ENCODE measurements around the gene RPL9.
"Not testable (repeated sequence)": the region's sequence is repeated elsewhere in the genome, so short reads cannot be mapped to it uniquely, and the experiment has no call there.

The RPL9 gene

DNA sequence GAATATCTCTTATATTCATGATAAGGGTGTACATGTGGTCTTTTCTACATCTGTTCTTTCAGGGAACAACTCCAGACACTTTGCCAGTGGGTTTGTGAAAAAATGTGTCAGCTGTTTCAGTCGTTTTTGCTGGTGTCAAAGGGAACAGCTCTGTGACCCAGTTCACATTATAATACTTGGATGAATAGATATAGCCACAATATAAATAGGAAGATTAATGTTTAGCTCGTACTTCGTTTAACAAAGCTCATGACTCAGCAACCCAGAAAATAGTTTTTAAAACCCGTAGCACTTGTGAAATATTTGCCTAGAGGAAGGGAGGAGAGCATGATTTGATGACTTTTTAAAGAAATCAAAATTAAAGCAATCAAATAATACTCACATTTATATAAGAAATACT lies 8.0 kb upstream of the RPL9 start:
- no peak for DNase-seq (ENCODE audit: low read depth in 2 of 2)

- DNase-seq (ENCODE audit: low read depth in 2 of 2) = no peak
Observed at GRCh38 chr4:39464886-39465501, 6.3 kb upstream of the RPL9 start.

DNA sequence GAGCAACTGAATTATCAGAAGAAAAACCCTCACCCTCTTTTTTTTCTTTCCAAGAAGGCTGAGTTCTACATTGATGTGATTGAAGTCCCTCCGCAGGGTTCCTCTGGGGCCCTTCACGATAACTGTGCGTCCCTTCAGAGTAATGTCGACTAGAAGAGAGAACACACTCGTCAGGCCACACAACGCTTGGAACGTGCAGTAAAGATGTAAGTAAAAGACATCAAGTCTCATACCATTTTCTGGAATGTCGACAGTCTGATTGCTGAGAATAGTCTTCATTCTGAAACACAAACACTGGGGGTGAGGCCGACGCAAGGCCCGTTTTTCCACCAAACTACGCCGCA lies 589 bp downstream of the RPL9 start:
- DNase-seq (ENCODE audit: low read depth in 2 of 2) = not testable (repeated sequence)

DNA sequence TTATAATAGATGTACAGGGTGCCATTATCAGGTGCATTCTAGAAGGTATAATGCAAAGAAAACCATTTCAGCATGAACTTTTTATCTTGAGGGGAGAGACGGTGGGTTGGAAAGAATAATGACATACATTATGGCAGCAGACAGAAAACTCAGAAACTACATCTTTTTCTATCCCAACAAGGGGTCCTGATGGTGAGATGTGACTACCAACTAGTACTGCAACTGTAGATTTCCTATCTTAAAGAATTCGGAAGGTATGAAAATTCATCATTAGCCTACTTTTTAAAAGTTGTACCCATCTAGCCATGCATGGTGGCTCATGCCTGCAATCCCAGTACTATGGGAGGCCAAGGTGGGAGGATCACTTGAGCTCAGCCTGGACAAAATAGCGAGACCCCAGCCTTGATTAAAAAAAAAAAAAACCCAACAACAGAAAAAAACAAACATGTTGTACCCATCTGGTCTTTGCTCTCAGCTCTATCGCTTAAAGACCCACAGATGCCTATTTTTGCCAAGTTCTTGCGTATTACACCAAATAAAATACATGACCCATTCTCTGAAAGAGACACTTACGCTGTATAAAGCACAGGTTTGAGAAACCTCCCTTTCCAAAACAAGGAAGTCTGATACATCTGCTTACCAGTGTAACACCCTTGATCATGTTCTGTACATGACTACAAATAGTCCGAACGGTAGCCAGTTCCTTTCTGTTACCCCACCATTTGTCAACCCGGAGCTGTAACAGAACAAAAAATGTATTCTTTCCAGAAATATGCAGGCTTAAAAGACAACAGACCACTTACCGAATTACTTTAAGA lies 1.6 kb downstream of the RPL9 start:
- no peak for DNase-seq (ENCODE audit: low read depth in 2 of 2)

DNA sequence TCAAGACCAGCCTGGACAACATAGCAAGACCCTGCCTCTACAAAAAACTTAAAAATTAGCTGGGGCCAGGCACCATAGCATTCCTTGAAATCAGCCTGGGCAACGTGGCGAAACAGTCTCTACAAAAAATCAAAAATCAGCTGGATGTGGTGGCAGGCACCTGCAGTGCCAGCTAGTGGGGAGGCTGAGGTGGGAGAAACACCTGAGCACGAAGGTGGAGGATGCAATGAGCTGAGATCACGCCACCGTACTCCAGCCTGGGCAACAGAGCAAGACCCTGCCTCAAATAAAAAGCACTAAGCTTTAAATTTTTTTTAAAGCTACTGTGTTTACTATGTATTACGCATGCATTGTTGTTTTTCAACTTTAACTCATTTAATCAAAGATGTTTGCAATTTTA lies 3.2 kb downstream of the RPL9 start:
- DNase-seq (ENCODE audit: low read depth in 2 of 2) = no peak

DNA sequence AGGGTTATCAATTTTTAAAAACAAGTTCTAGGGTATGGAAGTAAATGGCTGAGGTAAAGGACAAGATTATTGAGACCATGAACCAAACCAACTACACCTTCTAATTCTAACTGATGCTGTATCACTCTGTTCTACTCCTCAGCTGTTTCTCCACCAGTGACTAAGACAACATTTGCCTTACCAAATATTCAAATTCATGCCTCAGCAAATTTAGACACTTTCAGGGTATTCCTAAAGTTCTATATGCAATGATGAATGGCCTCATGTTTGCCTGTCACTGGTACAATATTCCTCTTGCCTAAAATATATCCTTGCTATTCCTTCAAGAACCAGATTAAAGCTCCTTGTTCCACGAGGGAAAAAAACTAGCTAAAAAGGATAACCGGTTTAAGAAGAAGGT lies 5.0 kb downstream of the RPL9 start:
- DNase-seq (ENCODE audit: low read depth in 2 of 2) = no peak

DNA sequence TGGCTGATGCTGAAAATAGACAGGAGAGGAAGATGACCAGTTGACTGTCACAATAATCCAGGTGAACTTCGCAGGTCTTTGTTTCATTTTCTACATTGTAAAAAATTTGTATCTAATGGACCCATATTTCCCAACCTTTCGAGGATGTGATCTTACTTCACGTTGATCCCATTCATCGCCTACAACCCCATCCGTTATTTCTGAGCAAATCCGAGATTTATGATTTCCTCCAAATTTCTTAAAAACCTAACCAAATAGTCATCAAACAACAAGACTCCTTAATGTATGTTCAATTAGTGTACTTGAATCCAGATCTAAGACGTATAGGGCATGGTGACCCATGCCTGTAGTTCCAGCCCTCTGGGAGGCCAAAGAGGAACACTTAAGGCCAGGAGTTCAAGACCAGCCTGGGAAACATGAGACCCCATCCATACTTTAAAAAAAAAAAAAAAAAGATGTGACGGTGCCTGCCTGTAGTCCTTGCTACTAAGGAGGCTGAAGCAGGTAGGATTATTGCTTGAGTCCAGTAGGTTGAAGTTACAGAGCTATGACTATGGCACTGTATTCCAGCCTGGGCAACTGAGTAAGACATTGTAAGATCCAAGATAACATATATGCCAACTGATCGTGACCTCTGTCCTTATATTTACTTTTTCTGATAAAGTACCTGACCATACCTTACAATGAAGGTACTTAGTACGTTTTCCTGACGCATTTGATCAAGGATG lies 5.7 kb downstream of the RPL9 start:
- no peak for DNase-seq (ENCODE audit: low read depth in 2 of 2)

- no peak for DNase-seq (ENCODE audit: low read depth in 2 of 2)
Observed at GRCh38 chr4:39452153-39452859, 6.4 kb downstream of the RPL9 start.

DNA sequence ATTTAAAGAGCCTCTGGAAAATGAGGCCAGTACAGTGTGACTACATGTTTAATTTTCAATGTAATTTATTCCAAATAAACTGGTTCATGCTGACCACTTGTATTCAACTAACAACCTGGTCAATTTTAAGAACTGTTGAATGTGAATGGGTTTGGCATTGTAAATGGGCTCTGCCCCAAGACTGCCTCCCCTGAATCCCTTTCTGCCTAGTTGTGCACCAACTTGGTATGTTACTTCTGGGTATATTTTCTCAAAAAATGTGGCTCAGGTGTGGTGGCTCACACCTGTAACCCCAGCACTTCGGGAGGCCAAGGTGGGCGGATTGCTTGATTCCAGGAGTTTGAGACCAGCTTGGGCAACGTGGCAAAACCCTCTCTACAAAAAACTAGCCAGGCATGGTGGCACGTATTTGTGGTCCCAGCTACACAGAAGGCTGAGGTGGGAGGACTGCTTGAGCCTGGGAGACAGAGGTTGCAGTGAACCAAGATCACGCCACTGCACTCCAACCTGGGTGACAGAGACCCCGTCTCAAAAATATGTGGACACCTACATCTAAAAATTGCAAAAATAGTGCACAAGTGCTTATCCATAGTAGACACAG lies 7.2 kb downstream of the RPL9 start:
- DNase-seq (ENCODE audit: low read depth in 2 of 2) = no peak

- DNase-seq (ENCODE audit: low read depth in 2 of 2) = no peak
Observed at GRCh38 chr4:39450618-39451017, 8.1 kb downstream of the RPL9 start.

DNA sequence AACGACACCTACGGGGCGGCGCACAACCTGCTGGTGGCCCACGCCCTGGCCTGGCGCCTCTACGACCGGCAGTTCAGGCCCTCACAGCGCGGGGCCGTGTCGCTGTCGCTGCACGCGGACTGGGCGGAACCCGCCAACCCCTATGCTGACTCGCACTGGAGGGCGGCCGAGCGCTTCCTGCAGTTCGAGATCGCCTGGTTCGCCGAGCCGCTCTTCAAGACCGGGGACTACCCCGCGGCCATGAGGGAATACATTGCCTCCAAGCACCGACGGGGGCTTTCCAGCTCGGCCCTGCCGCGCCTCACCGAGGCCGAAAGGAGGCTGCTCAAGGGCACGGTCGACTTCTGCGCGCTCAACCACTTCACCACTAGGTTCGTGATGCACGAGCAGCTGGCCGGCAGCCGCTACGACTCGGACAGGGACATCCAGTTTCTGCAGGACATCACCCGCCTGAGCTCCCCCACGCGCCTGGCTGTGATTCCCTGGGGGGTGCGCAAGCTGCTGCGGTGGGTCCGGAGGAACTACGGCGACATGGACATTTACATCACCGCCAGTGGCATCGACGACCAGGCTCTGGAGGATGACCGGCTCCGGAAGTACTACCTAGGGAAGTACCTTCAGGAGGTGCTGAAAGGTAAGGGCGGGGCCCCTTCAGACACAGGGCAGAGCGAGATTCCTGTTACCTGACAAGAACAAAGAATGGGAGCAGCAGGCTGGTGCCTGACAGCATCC lies 11.7 kb downstream of the RPL9 start:
- DNase-seq (ENCODE audit: low read depth in 2 of 2) = peak; percentile 16 to 25

DNA sequence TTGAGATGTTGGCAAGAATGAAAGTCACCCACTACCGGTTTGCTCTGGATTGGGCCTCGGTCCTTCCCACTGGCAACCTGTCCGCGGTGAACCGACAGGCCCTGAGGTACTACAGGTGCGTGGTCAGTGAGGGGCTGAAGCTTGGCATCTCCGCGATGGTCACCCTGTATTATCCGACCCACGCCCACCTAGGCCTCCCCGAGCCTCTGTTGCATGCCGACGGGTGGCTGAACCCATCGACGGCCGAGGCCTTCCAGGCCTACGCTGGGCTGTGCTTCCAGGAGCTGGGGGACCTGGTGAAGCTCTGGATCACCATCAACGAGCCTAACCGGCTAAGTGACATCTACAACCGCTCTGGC lies 12.3 kb downstream of the RPL9 start:
- no peak for DNase-seq (ENCODE audit: low read depth in 2 of 2)

- DNase-seq (ENCODE audit: low read depth in 2 of 2) = no peak
Observed at GRCh38 chr4:39442998-39443397, 15.7 kb downstream of the RPL9 start.

GRCh38 chr4:39441593-39441992 lies 17.1 kb downstream of the RPL9 start:
- DNase-seq (ENCODE audit: low read depth in 2 of 2) = no peak

DNA sequence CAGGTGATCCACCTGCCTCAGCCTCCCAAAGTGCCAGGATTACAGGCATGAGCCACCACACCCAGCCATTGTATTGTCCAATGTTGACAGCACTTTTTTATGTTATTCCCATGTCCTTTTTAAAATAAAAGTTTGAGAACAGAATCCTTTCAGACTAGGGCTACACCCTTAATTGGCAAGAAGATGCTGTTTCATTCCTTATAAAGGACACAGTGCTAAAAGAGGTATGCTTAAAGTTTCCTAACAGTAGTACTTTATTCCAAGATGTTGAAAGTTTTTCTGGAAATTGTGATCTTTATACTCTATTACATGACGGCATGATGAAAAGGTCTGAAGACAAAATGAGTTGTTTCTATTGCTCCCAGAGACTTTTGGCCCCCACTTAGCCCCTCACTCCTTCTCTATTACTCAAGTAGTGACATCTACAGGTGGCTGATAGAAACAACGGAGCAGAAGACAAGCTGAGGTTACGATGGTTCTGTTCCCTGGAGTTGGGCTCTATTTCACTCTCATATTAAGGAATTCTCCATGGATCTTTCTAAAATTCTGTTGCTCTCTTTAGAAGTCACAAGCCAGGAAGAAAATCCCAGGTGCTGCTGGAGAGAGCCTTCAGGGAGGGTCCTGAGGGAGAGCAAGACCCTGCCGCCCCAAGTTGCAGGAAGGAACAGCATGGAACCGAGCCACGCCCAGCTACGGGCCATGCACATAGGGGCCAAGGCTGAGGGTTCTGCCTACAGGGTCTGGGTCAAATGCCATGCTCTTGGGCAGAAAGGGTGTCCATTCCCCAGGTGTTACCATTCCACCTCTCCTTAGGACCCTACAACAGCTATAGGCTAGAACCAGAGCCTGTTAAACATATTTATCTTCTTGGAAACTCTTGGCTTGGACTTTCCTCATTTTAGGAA lies 22.8 kb downstream of the RPL9 start:
- DNase-seq (ENCODE audit: low read depth in 2 of 2) = no peak

GRCh38 chr4:39433878-39434492 lies 24.7 kb downstream of the RPL9 start:
- DNase-seq (ENCODE audit: low read depth in 2 of 2) = no peak

DNA sequence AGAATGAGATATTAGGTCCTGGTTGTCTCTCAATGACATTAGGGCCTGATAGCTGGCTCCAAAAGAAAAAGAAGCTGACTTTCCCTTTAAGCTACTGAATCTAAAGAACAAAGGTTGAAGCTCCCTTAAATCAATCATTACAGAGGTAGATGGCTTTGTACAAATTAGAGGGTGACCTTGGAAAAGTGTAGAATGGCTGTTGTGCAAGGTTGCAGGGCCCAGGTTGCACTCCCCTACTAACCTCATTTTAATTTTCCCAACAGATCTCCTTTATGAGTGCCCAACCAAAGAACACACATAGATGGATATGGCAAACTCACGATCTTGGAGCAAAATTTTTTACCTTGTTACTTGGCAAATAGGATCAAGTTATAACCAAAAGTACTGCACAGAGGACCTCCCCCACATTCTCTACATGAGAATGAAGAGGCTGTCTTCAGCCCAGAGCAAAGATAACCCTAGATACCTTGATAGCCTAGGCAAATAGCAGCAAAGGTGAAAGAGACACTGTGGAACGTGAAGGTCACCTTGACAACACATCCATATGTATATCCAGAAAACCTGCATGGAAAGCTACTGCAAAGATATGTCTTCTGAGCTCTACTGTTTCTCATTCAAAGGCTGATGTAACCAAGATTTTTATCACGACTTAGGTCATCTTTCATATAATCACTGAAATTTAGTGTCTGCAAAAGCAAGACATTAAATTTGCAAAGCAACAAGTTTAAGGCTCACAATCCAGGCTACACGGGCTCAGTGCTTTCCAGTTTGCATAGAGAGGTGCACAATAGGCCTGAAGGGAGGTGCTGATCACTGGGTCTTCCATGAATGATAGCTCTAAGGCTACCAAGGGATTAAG lies 29.0 kb downstream of the RPL9 start:
- DNase-seq (ENCODE audit: low read depth in 2 of 2) = no peak

GRCh38 chr4:39427520-39428114 lies 31.1 kb downstream of the RPL9 start:
- DNase-seq (ENCODE audit: low read depth in 2 of 2) = no peak

All from activated CD4-positive, alpha-beta T cell treated with anti-CD3 and anti-CD28 coated beads for 24 hours (primary cell).